Adipocyte (in vitro differentiated cells): Measurements from ENCODE around the gene NMRK1.

Source experiments
- DNase-seq: peaks from one replicate; pipeline ENCODE4 v3.0.0-alpha.2; 2015; ENCODE audit warnings: low read depth
- H3K27me3 ChIP-seq: replicated peaks from 2 replicates; pipeline ENCODE4 v1.7.0; 2013; ENCODE audit warnings: mild to moderate bottlenecking, low read length, moderate library complexity; ENCODE audit not compliant: control insufficient read depth, insufficient read depth
- H3K36me3 ChIP-seq: 2 replicates; pipeline ENCODE4 v1.7.0; 2013; ENCODE audit warnings: low read length, mild to moderate bottlenecking, moderate library complexity; ENCODE audit not compliant: control insufficient read depth, insufficient read depth, severe bottlenecking
- H3K4me1 ChIP-seq: 2 replicates; pipeline ENCODE4 v1.7.0; 2013; ENCODE audit warnings: mild to moderate bottlenecking, low read length, moderate library complexity; ENCODE audit not compliant: control insufficient read depth, insufficient read depth
- H3K4me3 ChIP-seq: 2 replicates; pipeline ENCODE4 v1.7.0; 2013; ENCODE audit warnings: mild to moderate bottlenecking, low read length, moderate library complexity
- H3K9ac ChIP-seq: 2 replicates; pipeline ENCODE4 v1.7.0; 2013; ENCODE audit warnings: mild to moderate bottlenecking, low read length, moderate library complexity
- H3K9me3 ChIP-seq: 2 replicates; pipeline ENCODE4 v1.7.0; 2013; ENCODE audit warnings: mild to moderate bottlenecking, low read length, moderate library complexity; ENCODE audit not compliant: control insufficient read depth

Gene NMRK1

GRCh38 chr9:75023846-75024245 lies 64.1 kb downstream of the NMRK1 start:
- DNase-seq: no peak
- Histone ChIP-seq H3K36me3 (no peaks in the 10 kb centered on the region), H3K9ac (no peak overlapping the region), H3K9me3 (no peaks in the 10 kb centered on the region), H3K4me1 (peaks cover 20% of the 10 kb centered on the region), H3K27me3 (no peaks in the 10 kb centered on the region), H3K4me3 (no peak overlapping the region)

GRCh38 chr9:75019654-75020053 lies 68.3 kb downstream of the NMRK1 start:
- H3K27me3 ChIP-seq: no peaks in the 10 kb centered on the region
- H3K9me3 ChIP-seq: no peaks in the 10 kb centered on the region
- no peak overlapping the region for H3K9ac ChIP-seq
- DNase-seq: no peak
- no peaks in the 10 kb centered on the region for H3K36me3 ChIP-seq
- no peaks in the 10 kb centered on the region for H3K4me1 ChIP-seq
- no peak overlapping the region for H3K4me3 ChIP-seq

- Histone ChIP-seq H3K9ac (no peak overlapping the region), H3K9me3 (no peaks in the 10 kb centered on the region), H3K27me3 (no peaks in the 10 kb centered on the region), H3K36me3 (peaks cover 4% of the 10 kb centered on the region), H3K4me3 (no peak overlapping the region), H3K4me1 (no peaks in the 10 kb centered on the region)
- no peak for DNase-seq
These were observed 68.9 kb downstream of the NMRK1 start for GRCh38 chr9:75019022-75019421.

DNA sequence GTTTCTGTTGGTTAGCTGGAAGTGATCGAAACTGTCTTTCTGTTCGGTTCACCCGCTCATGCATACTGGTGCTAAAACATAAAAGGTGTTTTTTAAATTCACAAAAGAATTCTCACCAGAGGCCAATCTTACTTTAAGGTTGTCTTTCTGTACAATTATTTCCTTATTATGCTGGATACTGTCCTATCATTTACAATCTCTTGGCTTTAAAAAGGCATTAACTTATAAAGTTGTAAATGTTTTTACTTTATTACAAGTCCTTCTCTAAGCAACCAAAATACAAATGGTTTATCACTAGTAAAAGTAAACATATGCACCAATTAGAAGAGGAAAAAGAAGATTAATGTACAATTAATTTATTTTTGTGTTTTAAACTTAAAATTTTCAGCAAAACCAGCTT lies 70.6 kb downstream of the NMRK1 start:
- Histone ChIP-seq H3K9ac (no peak overlapping the region), H3K27me3 (no peaks in the 10 kb centered on the region), H3K9me3 (no peaks in the 10 kb centered on the region), H3K36me3 (peaks cover 4% of the 10 kb centered on the region), H3K4me1 (no peaks in the 10 kb centered on the region), H3K4me3 (no peak overlapping the region)
- DNase-seq: no peak

DNA sequence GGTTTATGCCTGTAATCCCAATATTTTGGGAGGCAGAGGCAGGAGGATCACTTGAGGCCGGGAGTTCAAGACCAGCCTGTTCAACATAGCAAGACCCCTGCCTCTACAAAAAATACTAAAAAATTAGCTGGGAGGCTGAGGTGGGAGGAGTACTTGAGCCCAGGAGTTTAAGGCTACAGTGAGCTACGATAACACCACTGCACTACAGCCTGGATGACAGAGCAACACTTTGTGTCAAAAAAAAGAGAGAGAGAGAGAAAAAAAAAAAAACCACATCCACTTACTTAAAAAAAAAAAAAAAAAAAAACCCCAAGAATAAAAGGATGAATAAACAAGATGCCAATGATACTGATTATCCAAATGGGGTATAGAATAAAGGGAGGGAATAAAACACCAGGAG lies 74.2 kb downstream of the NMRK1 start:
- Histone ChIP-seq H3K4me3 (no peak overlapping the region), H3K9ac (no peak overlapping the region), H3K9me3 (no peaks in the 10 kb centered on the region), H3K4me1 (no peaks in the 10 kb centered on the region), H3K27me3 (no peaks in the 10 kb centered on the region), H3K36me3 (peaks cover 14% of the 10 kb centered on the region)
- no peak for DNase-seq
